GM13977 (cell line): ENCODE measurements around the gene OLFM1.

Source experiments
- DNase-seq: peaks from one replicate; pipeline ENCODE4 v3.0.0; 2012; ENCODE audit warnings: low spot score
- CTCF ChIP-seq: IDR thresholded peaks from 2 replicates; pipeline ENCODE4 v1.5.1; 2012; ENCODE audit warnings: mild to moderate bottlenecking, control low read depth; ENCODE audit not compliant: insufficient read depth; ENCODE audit errors: extremely low read depth, missing control alignments
- in situ Hi-C: fragments of 300-500 bp; cut with MboI; formaldehyde crosslinking; loops from one replicate; pipeline ENCODE4 v1.12.0; 2022; ENCODE audit warnings: low sequenced_read_pairs, low pct_unique_long_range_greater_than_20kb, mixed read lengths, inconsistent platforms; ENCODE audit not compliant: unreplicated experiment

OLFM1 gene

GRCh38 chr9:135136481-135136880 lies 49.0 kb downstream of the OLFM1 start:
- TF ChIP-seq CTCF, result no peak
- no peak for DNase-seq
- in situ Hi-C loops, result no loop called here

DNA sequence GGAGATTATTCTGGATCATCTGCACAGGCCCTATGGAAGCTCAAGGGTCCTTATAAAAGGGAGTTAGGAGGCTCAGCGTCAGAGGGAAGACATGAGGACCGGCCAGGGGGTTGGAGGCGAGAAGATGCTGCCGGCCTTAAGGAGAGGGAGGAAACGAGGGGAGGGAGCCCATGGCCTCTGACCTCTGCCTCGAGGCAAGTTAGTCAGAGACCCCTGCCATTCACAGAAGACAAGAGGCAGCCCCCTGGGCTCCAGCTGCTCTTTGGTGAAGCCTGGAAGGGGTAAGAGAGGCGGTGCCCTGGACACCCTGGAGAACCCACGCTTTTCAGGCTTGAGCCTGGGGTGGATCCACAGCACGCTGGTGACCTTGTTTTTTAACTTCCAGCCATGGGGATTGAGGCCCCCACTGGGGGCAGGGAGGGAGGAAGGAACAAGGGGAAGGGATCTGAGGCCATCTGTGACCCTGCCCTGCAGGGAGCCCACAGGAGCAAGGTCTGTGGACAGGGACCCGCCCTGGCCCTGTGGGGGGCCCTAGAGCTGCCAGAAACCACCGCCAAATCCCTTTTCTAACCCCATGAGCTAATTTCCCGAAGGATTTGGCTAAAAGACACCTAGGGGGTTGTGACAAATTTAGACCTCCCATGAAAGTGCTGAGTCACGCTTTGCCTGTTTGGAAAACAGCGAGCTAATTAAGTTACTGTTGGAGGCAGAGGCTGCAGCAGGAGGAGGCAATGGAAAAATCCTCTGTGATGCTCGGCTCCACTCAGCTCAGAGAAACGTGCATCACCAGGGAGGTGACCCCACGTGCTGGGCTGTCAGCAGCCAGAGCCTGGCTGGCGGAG lies 49.7 kb downstream of the OLFM1 start:
- no peak for TF ChIP-seq CTCF
- DNase-seq, result no peak
- in situ Hi-C loops, result no loop called here

- no peak for DNase-seq
- in situ Hi-C loops, result no loop called here
- no peak for TF ChIP-seq CTCF
Observed at GRCh38 chr9:135138078-135138855, 50.8 kb downstream of the OLFM1 start.

- DNase-seq, result no peak
- in situ Hi-C loops, result no loop called here
- no peak for TF ChIP-seq CTCF
Observed at GRCh38 chr9:135139366-135139959, 52.0 kb downstream of the OLFM1 start.

- in situ Hi-C loops, result no loop called here
- no peak for DNase-seq
- TF ChIP-seq CTCF, result no peak
Observed at GRCh38 chr9:135141183-135141774, 53.8 kb downstream of the OLFM1 start.

DNA sequence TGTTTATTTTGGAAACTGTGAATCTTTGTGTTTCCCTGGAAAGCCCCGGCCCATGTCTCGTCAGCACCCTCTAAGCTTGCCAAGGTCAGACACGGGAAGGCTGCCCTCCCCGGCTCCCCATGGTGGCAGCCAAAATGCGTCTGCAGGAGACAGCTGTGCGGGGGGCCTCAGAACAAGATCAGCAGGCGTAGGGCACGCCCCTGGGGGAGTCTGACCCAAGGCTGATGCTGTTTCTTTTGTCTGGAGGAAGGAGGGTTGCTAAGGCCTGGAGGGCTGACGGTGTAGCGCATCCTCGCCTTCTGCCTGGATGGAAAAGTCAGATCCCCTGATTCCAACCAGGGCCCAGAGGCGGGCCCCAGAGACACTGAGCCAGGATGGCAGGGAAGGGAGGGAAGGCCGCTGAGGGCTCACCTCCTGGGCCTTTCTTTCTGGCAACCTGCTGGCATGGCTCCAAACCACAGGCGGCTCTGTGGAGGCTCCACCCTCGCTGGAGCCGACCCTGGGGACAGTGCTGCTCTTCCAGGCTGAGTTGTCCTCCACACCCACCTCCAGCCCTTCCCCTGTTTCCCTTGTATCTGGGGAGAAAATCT lies 57.2 kb downstream of the OLFM1 start:
- DNase-seq, result no peak
- TF ChIP-seq CTCF, result no peak
- in situ Hi-C loops, result no loop called here
